Progenitor cell of endocrine pancreas (in vitro differentiated cells): ENCODE measurements around the gene CCS. TPM values are rescaled to one million over a fixed set of nuclear protein-coding genes. Genes with fewer than 3 reads are reported as not detected.

Source experiments
- DNase-seq: peaks from one replicate; pipeline ENCODE4 v3.0.0; 2021; ENCODE audit warnings: low spot score; ENCODE audit not compliant: unreplicated experiment
- H3K27ac Mint-ChIP-seq: 2 replicates; pipeline ENCODE4 v1.8.0; 2021; ENCODE audit warnings: mild to moderate bottlenecking, moderate library complexity, mixed read lengths
- H3K27me3 Mint-ChIP-seq: 2 replicates; pipeline ENCODE4 v1.8.0; 2021; ENCODE audit warnings: mixed read lengths
- H3K36me3 Mint-ChIP-seq: 2 replicates; pipeline ENCODE4 v1.8.0; 2022; ENCODE audit warnings: mixed read lengths; ENCODE audit not compliant: insufficient read depth
- H3K4me1 Mint-ChIP-seq: 2 replicates; pipeline ENCODE4 v1.8.0; 2021; ENCODE audit warnings: low read depth, mixed read lengths
- H3K4me3 Mint-ChIP-seq: 2 replicates; pipeline ENCODE4 v1.8.0; 2021; ENCODE audit warnings: low read depth, mild to moderate bottlenecking, moderate library complexity, mixed read lengths
- H3K9me3 Mint-ChIP-seq: 2 replicates; pipeline ENCODE4 v1.8.0; 2021; ENCODE audit warnings: low read depth, mixed read lengths
- total RNA-seq: library from RNA; stranded (reverse); gene quantifications from 2 replicates; pipeline ENCODE4 v1.2.1, GENCODE V29; 2021
- TF ChIP-seq, protein P1 (sequence below): fragments of 200-600 bp; sonication (generic); IDR thresholded peaks from one replicate; pipeline ENCODE4 v1.5.0; 2021; ENCODE audit warnings: antibody characterized with exemption, mild to moderate bottlenecking; ENCODE audit not compliant: unreplicated experiment

CCS gene
- total RNA-seq, 1 donor from 2014 or later, result 49.7 TPM

DNA sequence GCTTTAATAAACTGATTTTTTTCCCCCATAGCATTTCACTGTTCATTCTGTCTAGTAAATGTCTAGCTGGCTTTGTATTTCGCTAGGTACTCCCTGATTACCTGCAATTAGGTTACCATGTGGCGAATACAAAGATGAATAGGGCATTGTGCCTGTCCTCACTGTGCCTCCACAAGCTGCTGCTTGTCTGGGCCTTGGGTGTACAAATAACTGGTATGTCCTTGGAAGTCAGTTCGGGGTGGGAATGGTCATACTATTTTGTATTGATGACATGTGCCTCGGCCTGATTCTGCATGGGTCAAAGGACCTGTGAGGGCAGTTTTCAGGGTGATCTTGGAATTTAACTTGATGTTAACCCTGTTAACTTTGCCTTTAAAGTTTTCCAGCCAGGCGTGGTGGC, 56.9 kb downstream of the CCS start:
- Mint-ChIP-seq H3K4me1 (peaks cover 14% of the 10 kb centered on the region), H3K27ac (peak overlapping the region; percentile 52), H3K9me3 (no peaks in the 10 kb centered on the region), H3K27me3 (no peaks in the 10 kb centered on the region), H3K4me3 (no peak overlapping the region), H3K36me3 (peaks cover 47% of the 10 kb centered on the region)
- TF ChIP-seq, protein P1, sequence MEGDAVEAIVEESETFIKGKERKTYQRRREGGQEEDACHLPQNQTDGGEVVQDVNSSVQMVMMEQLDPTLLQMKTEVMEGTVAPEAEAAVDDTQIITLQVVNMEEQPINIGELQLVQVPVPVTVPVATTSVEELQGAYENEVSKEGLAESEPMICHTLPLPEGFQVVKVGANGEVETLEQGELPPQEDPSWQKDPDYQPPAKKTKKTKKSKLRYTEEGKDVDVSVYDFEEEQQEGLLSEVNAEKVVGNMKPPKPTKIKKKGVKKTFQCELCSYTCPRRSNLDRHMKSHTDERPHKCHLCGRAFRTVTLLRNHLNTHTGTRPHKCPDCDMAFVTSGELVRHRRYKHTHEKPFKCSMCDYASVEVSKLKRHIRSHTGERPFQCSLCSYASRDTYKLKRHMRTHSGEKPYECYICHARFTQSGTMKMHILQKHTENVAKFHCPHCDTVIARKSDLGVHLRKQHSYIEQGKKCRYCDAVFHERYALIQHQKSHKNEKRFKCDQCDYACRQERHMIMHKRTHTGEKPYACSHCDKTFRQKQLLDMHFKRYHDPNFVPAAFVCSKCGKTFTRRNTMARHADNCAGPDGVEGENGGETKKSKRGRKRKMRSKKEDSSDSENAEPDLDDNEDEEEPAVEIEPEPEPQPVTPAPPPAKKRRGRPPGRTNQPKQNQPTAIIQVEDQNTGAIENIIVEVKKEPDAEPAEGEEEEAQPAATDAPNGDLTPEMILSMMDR, result no peak
- no peak for DNase-seq

DNA sequence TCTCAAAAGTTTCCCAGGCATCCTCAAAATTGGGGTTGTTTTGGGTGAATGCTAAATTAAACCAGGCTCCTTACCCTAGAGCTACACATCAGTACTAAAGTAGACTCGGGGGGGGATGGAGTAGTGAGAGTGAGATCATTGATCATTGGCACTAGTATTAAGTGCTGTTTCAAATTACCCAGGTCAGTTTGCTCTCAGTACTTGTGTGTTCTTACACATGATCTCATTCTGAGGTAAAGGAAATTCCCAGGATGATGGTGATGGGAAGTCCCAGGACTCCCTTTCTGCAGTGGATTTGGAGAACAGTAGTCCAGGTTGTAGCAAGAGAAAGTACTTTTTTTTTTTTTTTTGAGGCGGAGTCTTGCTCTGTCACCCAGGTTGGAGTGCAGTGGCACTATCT, 58.0 kb downstream of the CCS start:
- H3K27ac Mint-ChIP-seq, result peak overlapping the region; percentile 49
- no peak for DNase-seq
- H3K27me3 Mint-ChIP-seq, result no peaks in the 10 kb centered on the region
- no peak overlapping the region for H3K4me3 Mint-ChIP-seq
- H3K9me3 Mint-ChIP-seq, result no peaks in the 10 kb centered on the region
- H3K36me3 Mint-ChIP-seq, result peaks cover 43% of the 10 kb centered on the region
- TF ChIP-seq, protein P1, result no peak
- peaks cover 8% of the 10 kb centered on the region for H3K4me1 Mint-ChIP-seq

DNA sequence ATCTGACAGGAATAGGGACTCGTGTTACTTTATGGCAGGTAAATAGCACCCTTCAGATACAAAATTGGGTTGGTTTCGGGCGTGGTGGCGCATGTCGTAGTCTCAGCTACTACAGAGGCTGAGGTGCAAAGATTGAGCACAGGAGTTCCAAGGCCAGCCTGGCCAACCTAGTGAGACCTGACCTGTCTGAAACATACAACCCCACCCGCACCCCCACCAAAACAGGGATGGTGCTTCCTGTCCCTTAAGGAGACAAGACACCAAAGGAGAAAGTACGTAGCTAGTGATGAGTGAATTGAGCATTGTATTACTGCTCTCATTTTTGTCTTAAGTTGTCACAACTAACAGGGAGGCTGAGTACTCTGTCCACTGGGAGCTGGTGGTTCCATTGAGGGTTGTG, 59.7 kb downstream of the CCS start:
- TF ChIP-seq, protein P1, result no peak
- H3K4me1 Mint-ChIP-seq, result no peaks in the 10 kb centered on the region
- no peak overlapping the region for H3K4me3 Mint-ChIP-seq
- no peak for DNase-seq
- H3K27me3 Mint-ChIP-seq, result no peaks in the 10 kb centered on the region
- H3K9me3 Mint-ChIP-seq, result no peaks in the 10 kb centered on the region
- peaks cover 27% of the 10 kb centered on the region for H3K36me3 Mint-ChIP-seq
- peak overlapping the region; percentile 84 for H3K27ac Mint-ChIP-seq

DNA sequence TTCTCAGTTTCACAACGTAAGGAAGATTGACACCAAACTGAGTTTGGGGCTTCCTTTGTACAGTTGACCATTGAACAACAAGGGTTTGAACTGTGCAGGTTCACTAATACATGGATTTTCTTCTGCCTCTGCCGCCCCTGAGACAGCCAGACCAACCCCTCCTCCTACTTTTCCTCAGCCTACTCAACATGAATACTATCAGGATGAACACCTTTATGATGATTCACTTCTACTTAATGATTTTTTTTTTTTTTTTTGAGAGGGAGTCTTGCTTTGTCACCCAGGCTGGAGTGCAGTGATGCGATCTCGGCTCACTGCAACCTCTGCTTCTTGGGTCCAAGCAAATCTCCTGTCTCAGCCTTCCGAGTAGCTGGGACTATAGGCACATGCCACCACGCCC, 60.1 kb downstream of the CCS start:
- TF ChIP-seq, protein P1, result no peak
- peak overlapping the region; percentile 84 for H3K27ac Mint-ChIP-seq
- peaks cover 25% of the 10 kb centered on the region for H3K36me3 Mint-ChIP-seq

More for the DNA sequence above, 60.1 kb downstream of the CCS start:
- no peak overlapping the region for H3K4me3 Mint-ChIP-seq
- no peaks in the 10 kb centered on the region for H3K4me1 Mint-ChIP-seq
- H3K27me3 Mint-ChIP-seq, result no peaks in the 10 kb centered on the region
- DNase-seq, result no peak
- H3K9me3 Mint-ChIP-seq, result no peaks in the 10 kb centered on the region

Other genes with a start within 250 kb of the CCS start
- 38.1 and 38.3 TPM in 2 replicates for gene BRMS1, start 248.1 kb upstream of the CCS start, total RNA-seq
- gene B4GAT1, start 245.6 kb upstream of the CCS start, total RNA-seq, result 25.9 and 28.7 TPM in 2 replicates
- gene SLC29A2, start 221.4 kb upstream of the CCS start, total RNA-seq, result 35.6 and 38.2 TPM in 2 replicates
- not detected in 2 replicates for gene NPAS4, start 172.2 kb upstream of the CCS start, total RNA-seq
- gene MRPL11, start 154.3 kb upstream of the CCS start, total RNA-seq, result 54.3 and 59.1 TPM in 2 replicates
- 16.9 and 17.8 TPM in 2 replicates for gene PELI3, start 126.3 kb upstream of the CCS start, total RNA-seq
- gene DPP3, start 112.8 kb upstream of the CCS start, total RNA-seq, result 78.7 and 79.7 TPM in 2 replicates
- gene BBS1, start 82.5 kb upstream of the CCS start, total RNA-seq, result 75.4 and 80.3 TPM in 2 replicates
- gene ZDHHC24, start 47.1 kb upstream of the CCS start, total RNA-seq, result 9.7 and 10.5 TPM in 2 replicates
- gene ACTN3, start 46.3 kb upstream of the CCS start, total RNA-seq, result 0.43 and 0.44 TPM in 2 replicates
- gene CTSF, start 24.6 kb upstream of the CCS start, total RNA-seq, result 3.6 and 4.1 TPM in 2 replicates
- 0.89 and 1.1 TPM in 2 replicates for gene CCDC87, start 122 bp upstream of the CCS start, total RNA-seq
- 119 and 124 TPM in 2 replicates for gene RBM14, start 23.4 kb downstream of the CCS start, total RNA-seq
- gene RBM4, start 45.5 kb downstream of the CCS start, total RNA-seq, result 239 and 258 TPM in 2 replicates
- gene RBM4B, start 84.7 kb downstream of the CCS start, total RNA-seq, result 71.0 and 71.7 TPM in 2 replicates
- 54.0 and 55.0 TPM in 2 replicates for gene SPTBN2, start 136.0 kb downstream of the CCS start, total RNA-seq